SK-MEL-5 (cell line): ENCODE measurements around the gene HERC2. TPM values are rescaled to one million over a fixed set of nuclear protein-coding genes. Genes with fewer than 3 reads are reported as not detected.
"Not testable (repeated sequence)": the region's sequence is repeated elsewhere in the genome, so short reads cannot be mapped to it uniquely, and the experiment has no call there.

Experiments used
- DNase-seq: peaks from one replicate; pipeline ENCODE4 v3.0.0-alpha.2; 2016; ENCODE audit warnings: low read depth, low spot score
- in situ Hi-C: cut with HindIII; loops from 2 replicates; pipeline ENCODE4 v1.10.0; 2016; ENCODE audit warnings: low sequenced_read_pairs, high pct_unique_total_duplicates, low pct_unique_long_range_greater_than_20kb
- total RNA-seq: library from RNA; depleted of rRNA; stranded (reverse); fragments of >200 nt; shearing (Covaris generic); gene quantifications from 2 replicates; pipeline ENCODE4 v1.2.3, GENCODE V29; 2014

The HERC2 gene
- total RNA-seq, 1 experiment from 2014 or later: 34.1 TPM

- DNase-seq: no peak
- in situ Hi-C loops: no loop called here
Measured at GRCh38 chr15:28164876-28165275, 157.1 kb downstream of the HERC2 start.

- DNase-seq: no peak
- in situ Hi-C loops: no loop called here
Measured at GRCh38 chr15:28154283-28154682, 167.7 kb downstream of the HERC2 start.

GRCh38 chr15:28153492-28154119 lies 168.4 kb downstream of the HERC2 start:
- in situ Hi-C loops: no loop called here
- no peak for DNase-seq

- in situ Hi-C loops, DNase-seq: not testable (repeated sequence)
Measured at GRCh38 chr15:28152538-28152923, 169.4 kb downstream of the HERC2 start.

GRCh38 chr15:28151864-28152537 lies 170.0 kb downstream of the HERC2 start:
- peak; percentile 79 for DNase-seq
- in situ Hi-C loops: not testable (repeated sequence)

- no peak for DNase-seq
- in situ Hi-C loops: no loop called here
Measured at GRCh38 chr15:28147801-28148200, 174.2 kb downstream of the HERC2 start.

GRCh38 chr15:28145419-28145818 lies 176.6 kb downstream of the HERC2 start:
- DNase-seq, in situ Hi-C loops: not testable (repeated sequence)

- DNase-seq: no peak
- in situ Hi-C loops: no loop called here
Measured at GRCh38 chr15:28140062-28140461, 181.9 kb downstream of the HERC2 start.

GRCh38 chr15:28137408-28138039 lies 184.5 kb downstream of the HERC2 start:
- in situ Hi-C loops: not testable (repeated sequence)

GRCh38 chr15:28136236-28136904 lies 185.6 kb downstream of the HERC2 start:
- in situ Hi-C loops, DNase-seq: not testable (repeated sequence)

More at GRCh38 chr15:28137408-28138039, 184.5 kb downstream of the HERC2 start:
- DNase-seq: not testable (repeated sequence)

- in situ Hi-C loops: no loop called here
- DNase-seq: no peak
Measured at GRCh38 chr15:28133281-28133680, 188.7 kb downstream of the HERC2 start.

GRCh38 chr15:28132524-28133275 lies 189.3 kb downstream of the HERC2 start:
- in situ Hi-C loops: no loop called here
- peak; percentile 32 for DNase-seq

GRCh38 chr15:28131946-28132345 lies 190.0 kb downstream of the HERC2 start:
- DNase-seq: no peak
- in situ Hi-C loops: no loop called here

- in situ Hi-C loops: no loop called here
- DNase-seq: no peak
Measured at GRCh38 chr15:28131400-28131799, 190.6 kb downstream of the HERC2 start.

- in situ Hi-C loops: no loop called here
- no peak for DNase-seq
Measured at GRCh38 chr15:28130651-28131050, 191.3 kb downstream of the HERC2 start.

GRCh38 chr15:28129231-28129848 lies 192.6 kb downstream of the HERC2 start:
- in situ Hi-C loops: no loop called here
- no peak for DNase-seq

- peak; percentile 34 for DNase-seq
- in situ Hi-C loops: no loop called here
Measured at GRCh38 chr15:28128031-28128430, 193.9 kb downstream of the HERC2 start.
